K562 (cell line): ENCODE results near the gene HK1. TPM values are rescaled to one million over a fixed set of nuclear protein-coding genes. Genes with fewer than 3 reads are reported as not detected.

ENCODE experiments used
- CBX5 ChIP-seq: IDR thresholded peaks from 2 replicates; pipeline ENCODE4 v1.6.1; 2014; ENCODE audit warnings: low read depth, borderline replicate concordance
- CC2D1A ChIP-seq: fragments of 450-650 bp; IDR thresholded peaks from 2 replicates; pipeline ENCODE4 v1.6.1; 2017; ENCODE audit warnings: mild to moderate bottlenecking
- DDX20 ChIP-seq: fragments of 450-650 bp; IDR thresholded peaks from 2 replicates; pipeline ENCODE4 v1.6.1; 2016; ENCODE audit warnings: missing genetic modification characterization, low read depth, mild to moderate bottlenecking, missing compliant biosample characterization, moderate library complexity
- MIER1 ChIP-seq: fragments of 450-650 bp; IDR thresholded peaks from 2 replicates; pipeline ENCODE4 v1.6.1; 2016; ENCODE audit warnings: antibody characterized with exemption, mild to moderate bottlenecking, low read depth
- NFATC3 ChIP-seq: fragments of 450-650 bp; IDR thresholded peaks from 2 replicates; pipeline ENCODE4 v1.6.1; 2017; ENCODE audit warnings: mild to moderate bottlenecking
- POLR3G ChIP-seq: IDR thresholded peaks from 2 replicates; pipeline ENCODE4 v1.6.1; 2011; ENCODE audit not compliant: insufficient read length, insufficient replicate concordance; ENCODE audit errors: extremely low read depth
- ZNF384 ChIP-seq: IDR thresholded peaks from 2 replicates; pipeline ENCODE4 v1.6.1; 2012; ENCODE audit warnings: low read depth, low read length, improper control_type of control experiment
- polyA plus RNA-seq, 8 experiments: library from polyadenylated mRNA; depleted of rRNA in 4 of 8; stranded (reverse) in 5 of 8; unstranded in 3 of 8; fragments of >200 nt; fragmentation: Nextera tagmentation in 2 of 8; fragmentation: Illumina TruSeq in 1 of 8; extraction: Ambion mirVana in 2 of 8; extraction: Trizol in 1 of 8; gene quantifications; 2 replicates each; pipeline versions ENCODE4 v1.2.1 to v1.2.3, GENCODE V29; 2011 to 2014; ENCODE audit warnings: inconsistent platforms in 1 of 8, missing spikeins in 1 of 8
- total RNA-seq, 7 experiments: library from RNA; depleted of rRNA in 6 of 7; stranded (reverse); fragments of >200 nt in 6 of 7; fragmentation: Illumina TruSeq in 2 of 7; extraction: Trizol in 2 of 7; gene quantifications; 2 replicates each; pipeline versions ENCODE4 v1.2.1 to v1.2.3, GENCODE V29; 2011 to 2021; ENCODE audit warnings: low replicate concordance in 1 of 7
- TF ChIP-seq, protein P1 (sequence below): fragments of 200-600 bp; sonication (generic); IDR thresholded peaks from one replicate; pipeline ENCODE4 v1.6.1; 2012; ENCODE audit warnings: mild to moderate bottlenecking, low read depth, low read length, inconsistent platforms

HK1 gene
- total and polyA plus RNA-seq, 9 of the 15 experiments (the other 6 are each of a cell fraction or from before 2014, with no cell fraction given) = 29.2 to 444 (median 193) TPM

DNA sequence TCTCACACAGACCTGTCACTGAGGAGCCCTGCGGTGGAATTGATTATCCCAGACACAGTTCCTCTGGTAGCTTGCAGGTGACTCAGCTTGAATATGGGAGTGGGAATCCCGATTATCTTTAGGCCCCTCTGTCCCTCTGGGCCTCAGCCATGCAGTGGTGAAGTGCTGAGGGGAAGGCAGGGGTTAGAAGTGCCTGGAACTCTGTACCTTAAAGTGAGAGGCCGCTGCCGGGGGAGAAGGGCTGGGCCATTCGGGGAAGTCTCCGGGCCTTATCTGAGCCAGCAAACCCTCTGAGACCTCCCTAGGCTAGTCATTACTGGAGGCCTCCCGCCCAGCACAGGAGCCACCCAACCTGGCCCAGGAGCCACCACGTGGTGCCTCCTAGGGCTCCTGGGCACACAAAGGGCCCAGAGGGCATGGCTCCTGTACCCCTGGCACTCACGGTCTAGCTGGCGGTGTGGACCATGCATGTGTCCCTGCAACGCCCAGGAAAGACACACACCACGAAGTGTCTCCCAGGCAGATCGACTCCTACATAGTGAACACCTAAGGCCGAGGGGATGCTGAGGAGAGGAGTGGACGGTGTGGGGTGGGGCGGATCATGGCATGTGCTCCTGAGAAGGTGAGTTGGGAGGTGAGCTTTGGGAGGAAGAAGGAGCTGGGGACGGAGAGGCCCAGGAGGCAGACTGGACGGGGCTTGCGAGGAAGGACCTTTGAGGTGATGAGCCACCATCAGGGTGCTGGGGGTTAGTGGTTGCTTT lies 56.2 kb downstream of the HK1 start (continued):
- TF ChIP-seq, protein P1, sequence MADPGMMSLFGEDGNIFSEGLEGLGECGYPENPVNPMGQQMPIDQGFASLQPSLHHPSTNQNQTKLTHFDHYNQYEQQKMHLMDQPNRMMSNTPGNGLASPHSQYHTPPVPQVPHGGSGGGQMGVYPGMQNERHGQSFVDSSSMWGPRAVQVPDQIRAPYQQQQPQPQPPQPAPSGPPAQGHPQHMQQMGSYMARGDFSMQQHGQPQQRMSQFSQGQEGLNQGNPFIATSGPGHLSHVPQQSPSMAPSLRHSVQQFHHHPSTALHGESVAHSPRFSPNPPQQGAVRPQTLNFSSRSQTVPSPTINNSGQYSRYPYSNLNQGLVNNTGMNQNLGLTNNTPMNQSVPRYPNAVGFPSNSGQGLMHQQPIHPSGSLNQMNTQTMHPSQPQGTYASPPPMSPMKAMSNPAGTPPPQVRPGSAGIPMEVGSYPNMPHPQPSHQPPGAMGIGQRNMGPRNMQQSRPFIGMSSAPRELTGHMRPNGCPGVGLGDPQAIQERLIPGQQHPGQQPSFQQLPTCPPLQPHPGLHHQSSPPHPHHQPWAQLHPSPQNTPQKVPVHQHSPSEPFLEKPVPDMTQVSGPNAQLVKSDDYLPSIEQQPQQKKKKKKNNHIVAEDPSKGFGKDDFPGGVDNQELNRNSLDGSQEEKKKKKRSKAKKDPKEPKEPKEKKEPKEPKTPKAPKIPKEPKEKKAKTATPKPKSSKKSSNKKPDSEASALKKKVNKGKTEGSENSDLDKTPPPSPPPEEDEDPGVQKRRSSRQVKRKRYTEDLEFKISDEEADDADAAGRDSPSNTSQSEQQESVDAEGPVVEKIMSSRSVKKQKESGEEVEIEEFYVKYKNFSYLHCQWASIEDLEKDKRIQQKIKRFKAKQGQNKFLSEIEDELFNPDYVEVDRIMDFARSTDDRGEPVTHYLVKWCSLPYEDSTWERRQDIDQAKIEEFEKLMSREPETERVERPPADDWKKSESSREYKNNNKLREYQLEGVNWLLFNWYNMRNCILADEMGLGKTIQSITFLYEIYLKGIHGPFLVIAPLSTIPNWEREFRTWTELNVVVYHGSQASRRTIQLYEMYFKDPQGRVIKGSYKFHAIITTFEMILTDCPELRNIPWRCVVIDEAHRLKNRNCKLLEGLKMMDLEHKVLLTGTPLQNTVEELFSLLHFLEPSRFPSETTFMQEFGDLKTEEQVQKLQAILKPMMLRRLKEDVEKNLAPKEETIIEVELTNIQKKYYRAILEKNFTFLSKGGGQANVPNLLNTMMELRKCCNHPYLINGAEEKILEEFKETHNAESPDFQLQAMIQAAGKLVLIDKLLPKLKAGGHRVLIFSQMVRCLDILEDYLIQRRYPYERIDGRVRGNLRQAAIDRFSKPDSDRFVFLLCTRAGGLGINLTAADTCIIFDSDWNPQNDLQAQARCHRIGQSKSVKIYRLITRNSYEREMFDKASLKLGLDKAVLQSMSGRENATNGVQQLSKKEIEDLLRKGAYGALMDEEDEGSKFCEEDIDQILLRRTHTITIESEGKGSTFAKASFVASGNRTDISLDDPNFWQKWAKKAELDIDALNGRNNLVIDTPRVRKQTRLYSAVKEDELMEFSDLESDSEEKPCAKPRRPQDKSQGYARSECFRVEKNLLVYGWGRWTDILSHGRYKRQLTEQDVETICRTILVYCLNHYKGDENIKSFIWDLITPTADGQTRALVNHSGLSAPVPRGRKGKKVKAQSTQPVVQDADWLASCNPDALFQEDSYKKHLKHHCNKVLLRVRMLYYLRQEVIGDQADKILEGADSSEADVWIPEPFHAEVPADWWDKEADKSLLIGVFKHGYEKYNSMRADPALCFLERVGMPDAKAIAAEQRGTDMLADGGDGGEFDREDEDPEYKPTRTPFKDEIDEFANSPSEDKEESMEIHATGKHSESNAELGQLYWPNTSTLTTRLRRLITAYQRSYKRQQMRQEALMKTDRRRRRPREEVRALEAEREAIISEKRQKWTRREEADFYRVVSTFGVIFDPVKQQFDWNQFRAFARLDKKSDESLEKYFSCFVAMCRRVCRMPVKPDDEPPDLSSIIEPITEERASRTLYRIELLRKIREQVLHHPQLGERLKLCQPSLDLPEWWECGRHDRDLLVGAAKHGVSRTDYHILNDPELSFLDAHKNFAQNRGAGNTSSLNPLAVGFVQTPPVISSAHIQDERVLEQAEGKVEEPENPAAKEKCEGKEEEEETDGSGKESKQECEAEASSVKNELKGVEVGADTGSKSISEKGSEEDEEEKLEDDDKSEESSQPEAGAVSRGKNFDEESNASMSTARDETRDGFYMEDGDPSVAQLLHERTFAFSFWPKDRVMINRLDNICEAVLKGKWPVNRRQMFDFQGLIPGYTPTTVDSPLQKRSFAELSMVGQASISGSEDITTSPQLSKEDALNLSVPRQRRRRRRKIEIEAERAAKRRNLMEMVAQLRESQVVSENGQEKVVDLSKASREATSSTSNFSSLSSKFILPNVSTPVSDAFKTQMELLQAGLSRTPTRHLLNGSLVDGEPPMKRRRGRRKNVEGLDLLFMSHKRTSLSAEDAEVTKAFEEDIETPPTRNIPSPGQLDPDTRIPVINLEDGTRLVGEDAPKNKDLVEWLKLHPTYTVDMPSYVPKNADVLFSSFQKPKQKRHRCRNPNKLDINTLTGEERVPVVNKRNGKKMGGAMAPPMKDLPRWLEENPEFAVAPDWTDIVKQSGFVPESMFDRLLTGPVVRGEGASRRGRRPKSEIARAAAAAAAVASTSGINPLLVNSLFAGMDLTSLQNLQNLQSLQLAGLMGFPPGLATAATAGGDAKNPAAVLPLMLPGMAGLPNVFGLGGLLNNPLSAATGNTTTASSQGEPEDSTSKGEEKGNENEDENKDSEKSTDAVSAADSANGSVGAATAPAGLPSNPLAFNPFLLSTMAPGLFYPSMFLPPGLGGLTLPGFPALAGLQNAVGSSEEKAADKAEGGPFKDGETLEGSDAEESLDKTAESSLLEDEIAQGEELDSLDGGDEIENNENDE = no peak
- TF ChIP-seq MIER1 = peak; percentile 53; the same call in 1 of the 2 replicates
- no peak for TF ChIP-seq POLR3G
- no peak for TF ChIP-seq ZNF384
- no peak for TF ChIP-seq DDX20 (tag)
- no peak for TF ChIP-seq CBX5
- no peak for TF ChIP-seq CC2D1A
- TF ChIP-seq NFATC3 = no peak
